ENCODE data around the gene IDNK. TPM values are rescaled to one million over a fixed set of nuclear protein-coding genes. Genes with fewer than 3 reads are reported as not detected.

IDNK gene
- 3.9 TPM for total RNA-seq (ENCODE audit: unreplicated experiment)
- long read RNA-seq, partial matches to known transcripts, result 0 of 4 reads
- long read RNA-seq, other reads (novel, unspliced or antisense), result 1 of 4 reads

DNA sequence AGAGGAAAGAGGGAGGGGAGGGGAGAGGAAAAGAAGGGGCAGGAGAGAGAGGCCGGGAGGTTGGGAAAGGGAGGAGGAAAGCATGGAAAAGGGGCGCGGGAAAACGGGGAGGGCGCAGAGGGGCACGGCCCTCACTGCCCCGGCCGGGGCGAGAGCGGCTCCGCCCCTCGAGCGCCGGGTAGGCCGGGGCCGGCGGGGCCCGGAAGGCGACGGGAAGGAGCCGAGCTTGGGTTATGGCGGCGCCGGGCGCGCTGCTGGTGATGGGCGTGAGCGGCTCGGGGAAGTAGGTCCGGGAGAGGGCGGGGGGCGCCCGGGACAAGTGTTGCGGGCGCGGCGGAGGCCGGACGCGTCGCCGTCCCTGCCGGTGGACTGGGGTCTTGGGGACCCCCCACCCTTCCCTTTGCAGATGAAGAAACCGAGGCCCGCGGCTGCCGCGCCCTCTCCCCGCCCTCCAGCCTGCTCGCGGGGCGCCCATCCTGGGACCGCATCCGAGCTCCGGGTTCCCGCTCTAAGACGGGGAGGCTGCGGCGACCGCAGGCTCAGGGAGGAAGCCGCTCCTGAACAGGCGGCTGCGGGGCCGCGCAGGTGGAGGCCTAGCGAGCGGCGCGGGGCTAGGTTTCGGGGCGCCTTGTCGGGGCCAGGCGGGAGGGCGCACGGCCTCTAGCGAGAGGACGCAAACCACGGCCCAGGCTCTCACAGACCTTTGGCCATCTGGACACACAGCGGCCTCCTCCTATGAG, at the start of gene IDNK:
Gene IDNK, plus strand, starts transcription at position 205 of the 740 bp plus-strand sequence. Its CDS starts 29 bp downstream, at position 234.
- H3K36me3 Mint-ChIP-seq (ENCODE audit: low read depth, unreplicated experiment), result no peaks in the 10 kb centered on the region
- peak within 1 kb of the TSS; percentile 49 for H3K27ac Mint-ChIP-seq (ENCODE audit: unreplicated experiment)
- peaks cover 4% of the 10 kb centered on the region for H3K27me3 Mint-ChIP-seq (ENCODE audit: unreplicated experiment)
- peak within 1 kb of the TSS; percentile 90 for H3K4me3 Mint-ChIP-seq (ENCODE audit: unreplicated experiment)
- H3K4me1 Mint-ChIP-seq (ENCODE audit: unreplicated experiment), result peaks cover 16% of the 10 kb centered on the region
- peak; percentile 68 for DNase-seq (ENCODE audit: low spot score)
- H3K9me3 Mint-ChIP-seq (ENCODE audit: unreplicated experiment), result no peaks in the 10 kb centered on the region
- TF ChIP-seq CTCF (IDR thresholded peaks at IDR 0.05; ENCODE audit: unreplicated experiment), result no peak

- Mint-ChIP-seq H3K4me1 (ENCODE audit: unreplicated experiment) (no peaks in the 10 kb centered on the region), H3K27ac (ENCODE audit: unreplicated experiment) (no peak overlapping the region), H3K9me3 (ENCODE audit: unreplicated experiment) (no peaks in the 10 kb centered on the region), H3K27me3 (ENCODE audit: unreplicated experiment) (no peaks in the 10 kb centered on the region), H3K4me3 (ENCODE audit: unreplicated experiment) (no peak overlapping the region), H3K36me3 (ENCODE audit: low read depth, unreplicated experiment) (no peaks in the 10 kb centered on the region)
- no peak for TF ChIP-seq CTCF (IDR thresholded peaks at IDR 0.05; ENCODE audit: unreplicated experiment)
- no peak for DNase-seq (ENCODE audit: low spot score)
These were observed 48.5 kb upstream of the IDNK start for GRCh38 chr9:83574482-83574881.

DNA sequence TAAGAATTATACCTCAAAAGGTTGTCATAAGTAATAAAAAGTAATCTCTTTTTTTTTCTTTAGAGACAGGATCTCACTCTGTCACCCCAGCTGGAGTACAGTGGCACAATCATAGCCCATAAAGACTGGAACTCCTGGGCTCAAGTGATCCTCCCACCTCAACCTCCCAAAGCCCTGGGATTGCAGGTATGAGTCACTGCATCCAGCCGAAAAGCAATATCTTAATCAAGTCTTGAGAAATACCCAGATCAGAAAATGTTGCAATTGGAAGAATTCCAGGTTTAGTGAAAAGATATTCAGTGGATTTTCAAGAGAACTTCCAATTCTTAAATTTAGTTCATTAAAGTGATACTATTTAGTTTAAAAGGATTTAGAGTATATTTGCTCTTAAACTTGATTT, 40.9 kb upstream of the IDNK start:
- H3K9me3 Mint-ChIP-seq (ENCODE audit: unreplicated experiment), result no peaks in the 10 kb centered on the region

GRCh38 chr9:83583151-83584014, 39.6 kb upstream of the IDNK start:
- Mint-ChIP-seq H3K9me3 (ENCODE audit: unreplicated experiment) (no peaks in the 10 kb centered on the region), H3K36me3 (ENCODE audit: low read depth, unreplicated experiment) (no peaks in the 10 kb centered on the region), H3K27ac (ENCODE audit: unreplicated experiment) (no peak overlapping the region), H3K4me3 (ENCODE audit: unreplicated experiment) (no peak overlapping the region), H3K27me3 (ENCODE audit: unreplicated experiment) (no peaks in the 10 kb centered on the region), H3K4me1 (ENCODE audit: unreplicated experiment) (no peaks in the 10 kb centered on the region)
- peak; percentile 65 for DNase-seq (ENCODE audit: low spot score)
- peak; percentile 78 for TF ChIP-seq CTCF (IDR thresholded peaks at IDR 0.05; ENCODE audit: unreplicated experiment)

More for the DNA sequence above, 40.9 kb upstream of the IDNK start:
- TF ChIP-seq CTCF (IDR thresholded peaks at IDR 0.05; ENCODE audit: unreplicated experiment), result no peak
- no peak overlapping the region for H3K27ac Mint-ChIP-seq (ENCODE audit: unreplicated experiment)
- H3K27me3 Mint-ChIP-seq (ENCODE audit: unreplicated experiment), result no peaks in the 10 kb centered on the region
- no peak for DNase-seq (ENCODE audit: low spot score)
- no peaks in the 10 kb centered on the region for H3K36me3 Mint-ChIP-seq (ENCODE audit: low read depth, unreplicated experiment)
- no peaks in the 10 kb centered on the region for H3K4me1 Mint-ChIP-seq (ENCODE audit: unreplicated experiment)
- no peak overlapping the region for H3K4me3 Mint-ChIP-seq (ENCODE audit: unreplicated experiment)

Data from endothelial cell (in vitro differentiated cells).